Kidney (tissue), 14 donors: ENCODE data around the gene GNG7. TPM values are rescaled to one million over a fixed set of nuclear protein-coding genes. Genes with fewer than 3 reads are reported as not detected.

ENCODE experiments used
- DNase-seq, 5 donors: peaks; one replicate each; pipeline ENCODE4 v3.0.0-alpha.2; 2013 to 2020
- FAIRE-seq: peaks from 2 replicates; lab custom pipeline; 2012; peaks lifted over from hg19 to GRCh38; lab: Jason Lieb, UNC
- H3K27ac ChIP-seq, 2 donors: one replicate each; pipeline ENCODE4 v1.7.0; 2013; ENCODE audit warnings: low read depth in 2 of 2, low read length in 2 of 2, inconsistent platforms in 1 of 2
- H3K27me3 ChIP-seq: one replicate; pipeline ENCODE4 v1.7.1; 2013; ENCODE audit warnings: low read length, inconsistent platforms; ENCODE audit not compliant: control insufficient read depth, insufficient read depth
- H3K36me3 ChIP-seq, 3 donors: one replicate each; pipeline versions ENCODE4 v1.7.0 to v1.7.1; 2013; ENCODE audit warnings: low read length in 3 of 3, control low read depth in 1 of 3, inconsistent platforms in 1 of 3; ENCODE audit not compliant: insufficient read depth in 3 of 3, control insufficient read depth in 2 of 3
- H3K4me1 ChIP-seq, 3 donors: one replicate each; pipeline versions ENCODE4 v1.7.0 to v1.7.1; 2013; ENCODE audit warnings: low read length in 3 of 3, inconsistent platforms in 1 of 3, low read depth in 1 of 3; ENCODE audit not compliant: control insufficient read depth in 2 of 3, insufficient read depth in 2 of 3
- H3K4me3 ChIP-seq, 3 donors: one replicate each; pipeline versions ENCODE4 v1.7.0 to v1.8.1; 2013; ENCODE audit warnings: low read length in 3 of 3, control low read depth in 1 of 3, inconsistent platforms in 1 of 3
- H3K9ac ChIP-seq, 3 donors: one replicate each; pipeline versions ENCODE4 v1.7.0 to v1.7.1; 2013; ENCODE audit warnings: low read length in 3 of 3, control low read depth in 1 of 3, inconsistent platforms in 1 of 3
- H3K9me3 ChIP-seq, 3 donors: one replicate each; pipeline versions ENCODE4 v1.7.0 to v1.7.1; 2013; ENCODE audit warnings: low read length in 3 of 3, control low read depth in 1 of 3, inconsistent platforms in 1 of 3; ENCODE audit not compliant: control insufficient read depth in 2 of 3, insufficient read depth in 1 of 3
- intact Hi-C: fragments of 100-400 bp; cut with DNase I; formaldehyde crosslinking; loops from one replicate; pipeline ENCODE4 v1.11.1; 2022
- polyA plus RNA-seq: library from polyadenylated mRNA; stranded (reverse); fragments of 350-450 nt; fragmentation: Illumina TruSeq; extraction: RNeasy Lipid Tissue Mini Kit (QIAGEN cat#74804); gene quantifications from one replicate; pipeline ENCODE4 v1.2.3, GENCODE V29; 2014; ENCODE audit warnings: low read depth, low replicate concordance; ENCODE audit not compliant: insufficient read depth
- total RNA-seq: library from RNA; stranded (reverse); fragmentation: NEBNext Ultra II Directional; extraction: Animal tissue kit (Norgen Biotek cat#: 25700); gene quantifications from one replicate; pipeline ENCODE4 v1.2.1, GENCODE V29; 2021
- TF ChIP-seq, protein P1 (sequence below): IDR thresholded peaks from 3 replicates; pipeline ENCODE4 v1.5.1; 2012; ENCODE audit warnings: mild to moderate bottlenecking, moderate library complexity, borderline replicate concordance; ENCODE audit not compliant: insufficient read depth; ENCODE audit errors: extremely low read depth
- donor health status: control.
- donor health status: control.
- donor health status: control.
- donor health status: control.
- donor health status: control.
- donor health status: DM: yes; HTN: yes; CAD: no.
- donor health status: Normal renal cell carcinoma (clear cell type).

Gene GNG7
- total and polyA plus RNA-seq, 2 donors from 2014 or later: 9.9 to 13.4 TPM

DNA sequence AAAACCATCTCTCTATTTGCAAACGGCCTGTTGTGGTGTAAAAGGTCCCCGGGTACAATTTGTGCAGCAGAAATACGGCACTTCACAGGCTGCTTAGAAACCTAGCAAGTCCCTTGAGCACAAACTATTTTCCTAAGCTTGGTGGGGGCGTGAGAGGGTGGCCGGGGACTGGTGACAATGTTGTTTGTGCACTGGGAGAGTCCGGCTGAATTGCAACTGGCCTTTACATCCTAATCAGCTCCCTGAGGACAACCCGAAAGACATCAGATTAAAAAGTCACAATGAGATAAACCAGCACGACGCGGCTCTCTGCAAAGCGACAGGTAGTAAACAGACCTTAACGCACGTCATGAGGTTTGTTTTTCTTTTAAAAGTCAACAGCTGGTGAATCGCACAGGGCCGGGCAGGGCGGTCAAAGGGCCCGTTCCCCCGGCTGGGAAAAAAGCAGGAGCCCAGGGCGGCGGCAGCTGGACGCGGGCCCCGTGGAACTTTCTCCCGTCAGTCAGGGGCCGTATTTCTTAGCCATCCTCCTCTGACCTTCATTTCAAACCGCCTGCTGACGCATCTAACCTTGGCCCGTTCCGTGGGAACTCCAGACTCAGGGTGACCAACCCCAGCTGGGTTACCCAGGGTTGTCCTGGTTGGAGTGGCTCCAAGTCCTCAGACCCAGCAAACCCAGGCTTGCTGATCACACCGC lies 114.3 kb downstream of the GNG7 start:
- H3K27ac ChIP-seq: peak overlapping the region; percentile 55 to 62
- peak overlapping the region in 1 of 3 donors; percentile 58 for H3K9ac ChIP-seq
- no peak overlapping the region for H3K4me3 ChIP-seq
- peaks cover 0 to 9% (median 9%) of the 10 kb centered on the region in 3 donors for H3K4me1 ChIP-seq
- TF ChIP-seq, protein P1, sequence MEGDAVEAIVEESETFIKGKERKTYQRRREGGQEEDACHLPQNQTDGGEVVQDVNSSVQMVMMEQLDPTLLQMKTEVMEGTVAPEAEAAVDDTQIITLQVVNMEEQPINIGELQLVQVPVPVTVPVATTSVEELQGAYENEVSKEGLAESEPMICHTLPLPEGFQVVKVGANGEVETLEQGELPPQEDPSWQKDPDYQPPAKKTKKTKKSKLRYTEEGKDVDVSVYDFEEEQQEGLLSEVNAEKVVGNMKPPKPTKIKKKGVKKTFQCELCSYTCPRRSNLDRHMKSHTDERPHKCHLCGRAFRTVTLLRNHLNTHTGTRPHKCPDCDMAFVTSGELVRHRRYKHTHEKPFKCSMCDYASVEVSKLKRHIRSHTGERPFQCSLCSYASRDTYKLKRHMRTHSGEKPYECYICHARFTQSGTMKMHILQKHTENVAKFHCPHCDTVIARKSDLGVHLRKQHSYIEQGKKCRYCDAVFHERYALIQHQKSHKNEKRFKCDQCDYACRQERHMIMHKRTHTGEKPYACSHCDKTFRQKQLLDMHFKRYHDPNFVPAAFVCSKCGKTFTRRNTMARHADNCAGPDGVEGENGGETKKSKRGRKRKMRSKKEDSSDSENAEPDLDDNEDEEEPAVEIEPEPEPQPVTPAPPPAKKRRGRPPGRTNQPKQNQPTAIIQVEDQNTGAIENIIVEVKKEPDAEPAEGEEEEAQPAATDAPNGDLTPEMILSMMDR: no peak
- no peaks in the 10 kb centered on the region for H3K27me3 ChIP-seq
- FAIRE-seq (no peak), DNase-seq (peak in 3 of 5 donors; percentile 33 to 71 (median 53))
- no peaks in the 10 kb centered on the region for H3K36me3 ChIP-seq
- intact Hi-C loops: no loop called here
- H3K9me3 ChIP-seq: no peaks in the 10 kb centered on the region

DNA sequence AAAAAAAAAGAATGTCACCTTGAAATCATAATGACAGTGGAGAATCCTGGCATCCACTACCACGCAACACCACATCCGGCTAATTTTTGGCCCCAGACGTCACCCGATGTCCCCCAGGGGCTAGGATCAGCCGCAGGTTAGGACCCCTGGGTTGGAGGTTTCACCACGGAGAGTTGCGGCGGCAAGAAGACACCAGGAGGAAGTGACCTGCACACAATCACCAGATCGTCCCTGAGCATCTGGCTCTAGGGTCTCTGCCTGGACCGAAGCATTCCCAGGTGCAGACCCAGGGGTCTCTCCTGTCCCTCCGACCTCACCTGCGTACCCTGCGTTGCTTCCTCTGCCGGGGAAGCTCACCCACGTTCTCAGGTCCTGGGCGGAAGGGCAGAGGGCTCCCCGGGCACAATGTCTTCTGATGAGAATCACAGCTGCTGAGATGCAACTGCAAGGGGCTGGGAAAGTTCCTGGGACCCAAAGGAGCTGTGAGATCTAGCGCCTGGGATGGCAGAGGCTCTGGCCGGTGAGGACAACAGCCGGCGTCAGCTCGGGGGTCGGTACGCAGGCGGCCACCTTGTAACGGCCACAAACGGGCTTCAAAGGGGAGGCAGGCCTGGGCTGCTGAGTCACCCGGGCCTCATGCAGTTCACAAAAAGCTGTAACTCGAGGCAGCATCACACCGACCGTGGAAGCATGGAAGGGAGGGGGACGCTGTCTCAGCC lies 115.3 kb downstream of the GNG7 start:
- FAIRE-seq: no peak
- no peak overlapping the region for H3K4me3 ChIP-seq

DNA sequence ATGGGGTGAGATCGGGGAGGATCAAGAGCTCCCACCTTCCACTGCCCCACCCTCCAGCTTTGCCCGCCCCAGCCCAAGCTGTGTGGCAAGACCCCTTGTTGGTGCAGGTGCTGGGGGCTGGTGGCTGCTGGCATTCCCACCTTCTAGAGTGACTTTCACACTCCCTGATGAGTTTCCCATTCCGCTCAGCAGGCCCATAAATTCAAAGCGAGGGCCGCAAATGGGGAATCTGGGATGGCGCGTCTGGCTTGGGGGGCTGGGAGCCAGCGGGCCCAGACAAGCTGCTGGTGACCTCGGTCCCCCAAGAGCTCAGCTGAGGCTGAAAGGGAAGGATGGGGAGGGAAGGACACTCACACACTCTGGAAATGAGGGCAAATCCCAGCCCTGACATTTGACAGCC lies 116.3 kb downstream of the GNG7 start:
- Histone ChIP-seq H3K4me1 (peaks cover 0 to 11% (median 4%) of the 10 kb centered on the region in 3 donors), H3K4me3 (no peak overlapping the region), H3K27me3 (no peaks in the 10 kb centered on the region), H3K27ac (no peak overlapping the region), H3K36me3 (no peaks in the 10 kb centered on the region), H3K9ac (no peak overlapping the region), H3K9me3 (no peaks in the 10 kb centered on the region)
- TF ChIP-seq, protein P1: no peak
- peak in 1 of 5 donors; percentile 39 for DNase-seq
- intact Hi-C loops: no loop called here
- no peak for FAIRE-seq

More for the DNA sequence above, 115.3 kb downstream of the GNG7 start:
- Histone ChIP-seq H3K36me3 (no peaks in the 10 kb centered on the region), H3K27ac (peak overlapping the region; percentile 9 to 62), H3K9me3 (no peaks in the 10 kb centered on the region), H3K4me1 (peaks cover 0 to 9% (median 8%) of the 10 kb centered on the region in 3 donors), H3K27me3 (no peaks in the 10 kb centered on the region), H3K9ac (no peak overlapping the region)
- TF ChIP-seq, protein P1: no peak
- DNase-seq: peak in 2 of 5 donors; percentile 41 to 55
- intact Hi-C loops: no loop called here
